Neural progenitor cell (in vitro differentiated cells): ENCODE results near the gene KLHL30. TPM values are rescaled to one million over a fixed set of nuclear protein-coding genes. Genes with fewer than 3 reads are reported as not detected.

ENCODE experiments used
- DNase-seq: peaks from one replicate; pipeline ENCODE4 v3.0.0-alpha.2; 2016; ENCODE audit warnings: low spot score
- H2AFZ ChIP-seq: fragments of 200-600 bp; sonication (generic); replicated peaks from 2 replicates; pipeline ENCODE4 v1.6.1; 2016; ENCODE audit warnings: antibody characterized with exemption
- H3F3A ChIP-seq: fragments of 200-600 bp; sonication (generic); 2 replicates; pipeline ENCODE4 v1.6.1; 2016; ENCODE audit warnings: antibody characterized with exemption, low read depth
- H3K27ac ChIP-seq: fragments of 200-600 bp; sonication (generic); 2 replicates; pipeline ENCODE4 v1.5.1; 2016; ENCODE audit warnings: mild to moderate bottlenecking
- H3K27me3 ChIP-seq: fragments of 200-600 bp; sonication (generic); 2 replicates; pipeline ENCODE4 v1.6.1; 2016; ENCODE audit warnings: mild to moderate bottlenecking, moderate library complexity
- H3K36me3 ChIP-seq: fragments of 200-600 bp; sonication (generic); 2 replicates; pipeline ENCODE4 v1.5.1; 2016
- H3K4me1 ChIP-seq: fragments of 200-600 bp; sonication (generic); 2 replicates; pipeline ENCODE4 v1.6.1; 2016; ENCODE audit warnings: mixed run types
- H3K4me2 ChIP-seq: fragments of 200-600 bp; sonication (generic); 2 replicates; pipeline ENCODE4 v1.6.1; 2016
- H3K4me3 ChIP-seq: fragments of 200-600 bp; sonication (generic); 2 replicates; pipeline ENCODE4 v1.5.1; 2016
- H3K79me2 ChIP-seq: fragments of 200-600 bp; sonication (generic); 2 replicates; pipeline ENCODE4 v1.6.1; 2016; ENCODE audit warnings: low read depth
- H3K9ac ChIP-seq: fragments of 200-600 bp; sonication (generic); 2 replicates; pipeline ENCODE4 v1.6.1; 2016
- H3K9me3 ChIP-seq: fragments of 200-600 bp; sonication (generic); 2 replicates; pipeline ENCODE4 v1.5.1; 2016; ENCODE audit warnings: low read depth
- H4K20me1 ChIP-seq: fragments of 200-600 bp; sonication (generic); 2 replicates; pipeline ENCODE4 v1.6.1; 2016; ENCODE audit warnings: low read depth
- H3K27ac Mint-ChIP-seq: 3 replicates; pipeline ENCODE4 v1.8.0; 2021; ENCODE audit warnings: mixed read lengths
- H3K27me3 Mint-ChIP-seq: 2 replicates; pipeline ENCODE4 v1.8.0; 2022; ENCODE audit warnings: low read depth, mild to moderate bottlenecking, inconsistent platforms, moderate library complexity, mixed read lengths; ENCODE audit not compliant: insufficient read depth
- H3K36me3 Mint-ChIP-seq: 3 replicates; pipeline ENCODE4 v1.8.0; 2021; ENCODE audit warnings: mixed read lengths
- H3K4me1 Mint-ChIP-seq: 3 replicates; pipeline ENCODE4 v1.8.0; 2021; ENCODE audit warnings: mixed read lengths
- H3K4me3 Mint-ChIP-seq: 3 replicates; pipeline ENCODE4 v1.8.0; 2021; ENCODE audit warnings: mild to moderate bottlenecking, moderate library complexity, mixed read lengths
- H3K9me3 Mint-ChIP-seq: 3 replicates; pipeline ENCODE4 v1.8.0; 2020; ENCODE audit warnings: mixed read lengths
- CTCF ChIP-seq: fragments of 200-600 bp; sonication (generic); IDR thresholded peaks from 2 replicates; pipeline ENCODE4 v1.5.1; 2017; ENCODE audit warnings: antibody characterized with exemption, mild to moderate bottlenecking
- EZH2 ChIP-seq: fragments of 200-600 bp; sonication (generic); IDR thresholded peaks from 2 replicates; pipeline ENCODE4 v1.6.1; 2017; ENCODE audit warnings: antibody characterized with exemption, mild to moderate bottlenecking, moderate library complexity
- EZH2phosphoT487 ChIP-seq: fragments of 200-600 bp; sonication (generic); IDR thresholded peaks from 2 replicates; pipeline ENCODE4 v1.6.1; 2017; ENCODE audit warnings: antibody characterized with exemption
- total RNA-seq: library from RNA; depleted of rRNA; stranded (reverse); fragments of >200 nt; gene quantifications from 2 replicates; pipeline ENCODE4 v1.2.3, GENCODE V29; 2015; ENCODE audit warnings: low replicate concordance

KLHL30 gene
- total RNA-seq, 1 donor from 2014 or later = not detected

DNA sequence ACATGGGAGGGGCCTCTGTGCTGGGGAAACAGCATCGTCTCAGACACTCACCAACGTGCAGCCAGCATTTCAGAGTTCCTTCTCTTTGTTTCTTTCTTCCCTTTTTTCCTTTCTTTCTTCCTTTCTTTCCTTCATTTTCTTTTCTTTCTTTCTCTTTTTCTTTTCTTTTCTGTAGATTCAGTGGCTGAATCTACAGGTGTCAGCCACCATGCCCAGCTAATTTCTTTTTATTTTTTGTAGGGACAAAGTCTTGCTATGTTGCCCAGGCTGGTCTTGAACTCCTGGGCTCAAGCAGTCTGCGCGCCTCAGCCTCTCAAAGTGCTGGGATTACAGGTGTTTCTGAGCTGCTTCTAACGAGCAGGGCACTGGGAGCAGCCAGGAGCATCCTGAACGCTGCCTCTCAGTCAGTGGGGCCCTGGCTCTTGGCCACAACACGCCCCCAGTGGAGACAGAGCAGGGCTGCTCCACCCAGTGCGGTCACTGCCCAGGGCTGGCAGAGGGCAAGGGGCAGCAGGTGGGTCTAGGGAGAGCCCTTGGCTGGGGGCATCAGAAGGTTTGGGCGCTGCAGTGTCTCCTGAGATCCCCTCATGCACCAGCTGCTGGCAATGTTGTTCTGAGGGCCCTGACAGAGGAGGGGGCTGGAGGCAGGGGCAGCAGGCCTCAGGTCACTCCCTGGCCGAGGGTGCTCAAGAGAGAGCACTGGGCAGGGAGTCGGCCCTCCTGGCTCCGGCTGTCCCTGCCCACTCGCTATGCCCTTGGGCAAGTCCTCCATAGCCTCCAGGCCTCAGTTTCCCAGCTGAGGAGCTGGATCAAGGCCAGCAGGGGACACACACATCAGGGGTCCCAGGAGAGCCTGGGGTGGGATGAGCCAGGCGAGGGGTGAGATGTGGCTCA is 4.7 kb upstream of the KLHL30 start:
- DNase-seq = no peak
- H3K27ac Mint-ChIP-seq = peak overlapping the region; percentile 18
- H3K27me3 Mint-ChIP-seq = no peaks in the 10 kb centered on the region
- H3K36me3 ChIP-seq = no peaks in the 10 kb centered on the region
- no peaks in the 10 kb centered on the region for H3K79me2 ChIP-seq
- H3K27ac ChIP-seq = no peak overlapping the region
- H3K27me3 ChIP-seq = no peaks in the 10 kb centered on the region
- no peak overlapping the region for H3K4me3 ChIP-seq
- H3K4me1 Mint-ChIP-seq = no peaks in the 10 kb centered on the region
- no peak overlapping the region for H3K9ac ChIP-seq
- no peaks in the 10 kb centered on the region for H3F3A ChIP-seq
- H3K4me2 ChIP-seq = no peak overlapping the region
- H2AFZ ChIP-seq = no peak overlapping the region
- no peaks in the 10 kb centered on the region for H3K9me3 Mint-ChIP-seq
- H3K9me3 ChIP-seq = no peaks in the 10 kb centered on the region
- H4K20me1 ChIP-seq = no peaks in the 10 kb centered on the region
- TF ChIP-seq EZH2 (no peak), CTCF (peak; percentile 28), EZH2phosphoT487 (no peak)
- no peak overlapping the region for H3K4me3 Mint-ChIP-seq
- H3K4me1 ChIP-seq = peaks cover 2% of the 10 kb centered on the region
- H3K36me3 Mint-ChIP-seq = no peaks in the 10 kb centered on the region

- TF ChIP-seq EZH2 (no peak), EZH2phosphoT487 (no peak), CTCF (no peak)
- H3K9me3 Mint-ChIP-seq = no peaks in the 10 kb centered on the region
- no peak overlapping the region for H2AFZ ChIP-seq
- H3K36me3 Mint-ChIP-seq = no peaks in the 10 kb centered on the region
- H3K4me1 ChIP-seq = peaks cover 8% of the 10 kb centered on the region
- no peak overlapping the region for H3K4me3 Mint-ChIP-seq
- H3K4me1 Mint-ChIP-seq = no peaks in the 10 kb centered on the region
- H3F3A ChIP-seq = no peaks in the 10 kb centered on the region
- no peak overlapping the region for H3K9ac ChIP-seq
- H3K27ac ChIP-seq = no peak overlapping the region
- no peak overlapping the region for H3K27ac Mint-ChIP-seq
- no peaks in the 10 kb centered on the region for H3K27me3 ChIP-seq
- no peak overlapping the region for H3K4me3 ChIP-seq
- no peak overlapping the region for H3K4me2 ChIP-seq
- no peak for DNase-seq
- H3K36me3 ChIP-seq = no peaks in the 10 kb centered on the region
- H3K79me2 ChIP-seq = no peaks in the 10 kb centered on the region
- no peaks in the 10 kb centered on the region for H4K20me1 ChIP-seq
- H3K9me3 ChIP-seq = no peaks in the 10 kb centered on the region
- H3K27me3 Mint-ChIP-seq = no peaks in the 10 kb centered on the region
Observed at GRCh38 chr2:238134393-238134785, 4.1 kb upstream of the KLHL30 start.

DNA sequence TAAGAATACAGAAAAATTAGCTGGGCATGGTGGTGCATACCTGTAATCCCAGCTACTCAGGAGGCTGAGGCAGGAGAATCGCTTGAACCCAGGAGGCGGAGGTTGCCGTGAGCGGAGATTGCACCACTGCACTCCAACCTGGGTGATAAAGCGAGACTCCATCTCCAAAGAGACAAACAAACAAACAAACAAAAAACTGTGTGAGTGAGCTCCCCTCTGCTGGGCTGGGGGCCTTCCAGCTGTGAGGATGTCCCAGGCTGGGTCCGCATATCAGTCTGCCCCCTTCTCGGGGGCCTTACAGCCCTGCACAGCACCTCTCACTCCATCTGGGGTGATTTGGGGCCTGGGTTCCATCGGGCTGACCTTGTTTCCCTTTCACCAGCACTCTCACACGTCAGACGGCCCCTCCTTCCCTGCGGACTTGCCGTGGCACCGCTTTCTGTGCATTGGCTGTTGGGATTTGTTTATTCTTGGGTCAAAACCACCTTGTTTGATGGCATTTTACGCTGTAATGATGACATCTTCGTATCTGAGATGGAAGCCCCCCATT is 2.8 kb upstream of the KLHL30 start:
- Mint-ChIP-seq H3K9me3 (no peaks in the 10 kb centered on the region), H3K27me3 (no peaks in the 10 kb centered on the region), H3K27ac (no peak overlapping the region), H3K4me1 (no peaks in the 10 kb centered on the region), H3K4me3 (no peak overlapping the region), H3K36me3 (no peaks in the 10 kb centered on the region)
- H3K79me2 ChIP-seq = no peaks in the 10 kb centered on the region
- no peaks in the 10 kb centered on the region for H3F3A ChIP-seq
- no peak for TF ChIP-seq EZH2
- no peak for TF ChIP-seq CTCF
- TF ChIP-seq EZH2phosphoT487 = no peak
- no peak overlapping the region for H3K4me2 ChIP-seq
- H4K20me1 ChIP-seq = no peaks in the 10 kb centered on the region
- H3K9me3 ChIP-seq = no peaks in the 10 kb centered on the region
- no peak overlapping the region for H2AFZ ChIP-seq
- no peaks in the 10 kb centered on the region for H3K27me3 ChIP-seq
- no peak overlapping the region for H3K4me3 ChIP-seq
- H3K4me1 ChIP-seq = peaks cover 8% of the 10 kb centered on the region
- H3K27ac ChIP-seq = no peak overlapping the region
- DNase-seq = no peak
- no peak overlapping the region for H3K9ac ChIP-seq
- no peaks in the 10 kb centered on the region for H3K36me3 ChIP-seq
